Ammon's horn (tissue), 1 donor: Measurements from ENCODE around the gene MMP13.
"Not testable (repeated sequence)": the region's sequence is repeated elsewhere in the genome, so short reads cannot be mapped to it uniquely, and the experiment has no call there.

Source experiments
- DNase-seq: peaks from one replicate; pipeline ENCODE4 v3.0.0-alpha.2; 2016; ENCODE audit warnings: low spot score

Gene MMP13

GRCh38 chr11:102935514-102935913 is 20.0 kb downstream of the MMP13 start:
- DNase-seq: no peak

- no peak for DNase-seq
Observed at GRCh38 chr11:102934735-102935134, 20.8 kb downstream of the MMP13 start.

GRCh38 chr11:102933627-102934026 is 21.9 kb downstream of the MMP13 start:
- no peak for DNase-seq

GRCh38 chr11:102932678-102933077 is 22.9 kb downstream of the MMP13 start:
- DNase-seq: no peak

- DNase-seq: no peak
Observed at GRCh38 chr11:102930451-102930850, 25.1 kb downstream of the MMP13 start.

GRCh38 chr11:102929972-102930371 is 25.6 kb downstream of the MMP13 start:
- no peak for DNase-seq

- no peak for DNase-seq
Observed at GRCh38 chr11:102929166-102929565, 26.4 kb downstream of the MMP13 start.

- DNase-seq: no peak
Observed at GRCh38 chr11:102928247-102928646, 27.3 kb downstream of the MMP13 start.

GRCh38 chr11:102927624-102927990 is 27.9 kb downstream of the MMP13 start:
- no peak for DNase-seq

- no peak for DNase-seq
Observed at GRCh38 chr11:102926961-102927623, 28.4 kb downstream of the MMP13 start.

GRCh38 chr11:102926517-102926916 is 29.0 kb downstream of the MMP13 start:
- DNase-seq: no peak

GRCh38 chr11:102925988-102926387 is 29.5 kb downstream of the MMP13 start:
- no peak for DNase-seq

GRCh38 chr11:102924851-102925380 is 30.6 kb downstream of the MMP13 start:
- no peak for DNase-seq

- DNase-seq: no peak
Observed at GRCh38 chr11:102921587-102922220, 33.8 kb downstream of the MMP13 start.

GRCh38 chr11:102920118-102920684 is 35.3 kb downstream of the MMP13 start:
- no peak for DNase-seq

- DNase-seq: no peak
Observed at GRCh38 chr11:102915044-102915375, 40.5 kb downstream of the MMP13 start.

GRCh38 chr11:102914238-102915043 is 41.1 kb downstream of the MMP13 start:
- peak; percentile 38 for DNase-seq

GRCh38 chr11:102912482-102912830 is 43.1 kb downstream of the MMP13 start:
- no peak for DNase-seq

GRCh38 chr11:102911758-102912481 is 43.6 kb downstream of the MMP13 start:
- no peak for DNase-seq

- not testable (repeated sequence) for DNase-seq
Observed at GRCh38 chr11:102905848-102906247, 49.7 kb downstream of the MMP13 start.

- not testable (repeated sequence) for DNase-seq
Observed at GRCh38 chr11:102903895-102904294, 51.6 kb downstream of the MMP13 start.

- no peak for DNase-seq
Observed at GRCh38 chr11:102900346-102900745, 55.2 kb downstream of the MMP13 start.
